Duodenal mucosa (tissue), 2 donors: Measurements from ENCODE around the gene GNB5.
"Not testable (repeated sequence)": the region's sequence is repeated elsewhere in the genome, so short reads cannot be mapped to it uniquely, and the experiment has no call there.

Source experiments
- H3K27ac ChIP-seq: one replicate; pipeline ENCODE4 v1.7.0; 2013; ENCODE audit warnings: low read depth, low read length
- H3K27me3 ChIP-seq, 2 donors: one replicate each; pipeline ENCODE4 v1.7.0; 2013; ENCODE audit warnings: low read length in 2 of 2, control low read depth in 1 of 2; ENCODE audit not compliant: insufficient read depth in 2 of 2, control insufficient read depth in 1 of 2
- H3K36me3 ChIP-seq, 2 donors: one replicate each; pipeline ENCODE4 v1.7.0; 2013; ENCODE audit warnings: low read length in 2 of 2, control low read depth in 1 of 2; ENCODE audit not compliant: insufficient read depth in 2 of 2, control insufficient read depth in 1 of 2
- H3K4me1 ChIP-seq, 2 donors: one replicate each; pipeline ENCODE4 v1.7.0; 2013; ENCODE audit warnings: low read length in 2 of 2, control low read depth in 1 of 2; ENCODE audit not compliant: insufficient read depth in 2 of 2, control insufficient read depth in 1 of 2
- H3K4me3 ChIP-seq, 2 donors: one replicate each; pipeline ENCODE4 v1.7.0; 2013; ENCODE audit warnings: low read length in 2 of 2, low read depth in 1 of 2
- H3K9ac ChIP-seq, 2 donors: one replicate each; pipeline ENCODE4 v1.7.0; 2013; ENCODE audit warnings: low read length in 2 of 2, low read depth in 1 of 2
- H3K9me3 ChIP-seq, 2 donors: one replicate each; pipeline ENCODE4 v1.7.0; 2013; ENCODE audit warnings: low read length in 2 of 2, control low read depth in 1 of 2; ENCODE audit not compliant: control insufficient read depth in 1 of 2

The GNB5 gene

GRCh38 chr15:52172869-52173268, 18.3 kb downstream of the GNB5 start:
- no peak overlapping the region for H3K27ac ChIP-seq

GRCh38 chr15:52171807-52172206, 19.4 kb downstream of the GNB5 start:
- H3K27ac ChIP-seq, result no peak overlapping the region

More at GRCh38 chr15:52172869-52173268, 18.3 kb downstream of the GNB5 start:
- Histone ChIP-seq H3K9ac (no peak overlapping the region), H3K4me1 (no peaks in the 10 kb centered on the region), H3K9me3 (no peaks in the 10 kb centered on the region), H3K4me3 (no peak overlapping the region), H3K27me3 (no peaks in the 10 kb centered on the region), H3K36me3 (no peaks in the 10 kb centered on the region)

GRCh38 chr15:52171386-52171785, 19.8 kb downstream of the GNB5 start:
- Histone ChIP-seq H3K27me3 (no peaks in the 10 kb centered on the region), H3K4me1 (no peaks in the 10 kb centered on the region), H3K36me3 (no peaks in the 10 kb centered on the region), H3K9me3 (no peaks in the 10 kb centered on the region), H3K27ac (no peak overlapping the region), H3K4me3 (no peak overlapping the region), H3K9ac (no peak overlapping the region)

More at GRCh38 chr15:52171807-52172206, 19.4 kb downstream of the GNB5 start:
- no peaks in the 10 kb centered on the region for H3K27me3 ChIP-seq
- no peaks in the 10 kb centered on the region for H3K36me3 ChIP-seq
- H3K9me3 ChIP-seq, result no peaks in the 10 kb centered on the region
- no peak overlapping the region for H3K9ac ChIP-seq
- H3K4me1 ChIP-seq, result no peaks in the 10 kb centered on the region
- no peak overlapping the region for H3K4me3 ChIP-seq

- H3K36me3 ChIP-seq, H3K4me3 ChIP-seq, H3K27ac ChIP-seq, H3K9ac ChIP-seq, H3K4me1 ChIP-seq, H3K27me3 ChIP-seq, H3K9me3 ChIP-seq: not testable (repeated sequence)
Measured at GRCh38 chr15:52170199-52170598, 21.0 kb downstream of the GNB5 start.

GRCh38 chr15:52165494-52166131, 25.6 kb downstream of the GNB5 start:
- H3K27me3 ChIP-seq, H3K9me3 ChIP-seq, H3K9ac ChIP-seq, H3K36me3 ChIP-seq, H3K4me3 ChIP-seq, H3K4me1 ChIP-seq, H3K27ac ChIP-seq: not testable (repeated sequence)

GRCh38 chr15:52164631-52165265, 26.4 kb downstream of the GNB5 start:
- Histone ChIP-seq H3K9me3 (no peaks in the 10 kb centered on the region), H3K27me3 (no peaks in the 10 kb centered on the region), H3K4me1 (no peaks in the 10 kb centered on the region), H3K9ac (no peak overlapping the region), H3K27ac (no peak overlapping the region), H3K4me3 (no peak overlapping the region), H3K36me3 (peaks cover 0 to 3% of the 10 kb centered on the region in 2 donors)

GRCh38 chr15:52163321-52164190, 27.6 kb downstream of the GNB5 start:
- Histone ChIP-seq H3K4me1 (no peaks in the 10 kb centered on the region), H3K27ac (no peak overlapping the region), H3K9me3 (no peaks in the 10 kb centered on the region), H3K4me3 (no peak overlapping the region), H3K9ac (no peak overlapping the region), H3K27me3 (no peaks in the 10 kb centered on the region), H3K36me3 (peaks cover 0 to 3% of the 10 kb centered on the region in 2 donors)

GRCh38 chr15:52162876-52163275, 28.3 kb downstream of the GNB5 start:
- H3K27ac ChIP-seq, result no peak overlapping the region
- no peaks in the 10 kb centered on the region for H3K9me3 ChIP-seq
- H3K4me1 ChIP-seq, result no peaks in the 10 kb centered on the region

GRCh38 chr15:52162260-52162659, 28.9 kb downstream of the GNB5 start:
- Histone ChIP-seq H3K4me1 (no peaks in the 10 kb centered on the region), H3K4me3 (no peak overlapping the region), H3K27me3 (no peaks in the 10 kb centered on the region), H3K9ac (no peak overlapping the region), H3K9me3 (no peaks in the 10 kb centered on the region), H3K27ac (no peak overlapping the region), H3K36me3 (peaks cover 0 to 3% of the 10 kb centered on the region in 2 donors)

More at GRCh38 chr15:52162876-52163275, 28.3 kb downstream of the GNB5 start:
- H3K36me3 ChIP-seq, result peaks cover 0 to 3% of the 10 kb centered on the region in 2 donors
- no peak overlapping the region for H3K4me3 ChIP-seq
- no peaks in the 10 kb centered on the region for H3K27me3 ChIP-seq
- no peak overlapping the region for H3K9ac ChIP-seq

GRCh38 chr15:52161406-52161966, 29.7 kb downstream of the GNB5 start:
- Histone ChIP-seq H3K9ac (no peak overlapping the region), H3K27ac (no peak overlapping the region), H3K27me3 (no peaks in the 10 kb centered on the region), H3K4me1 (no peaks in the 10 kb centered on the region), H3K36me3 (peaks cover 0 to 3% of the 10 kb centered on the region in 2 donors), H3K4me3 (no peak overlapping the region), H3K9me3 (no peaks in the 10 kb centered on the region)
